ENCODE measurements around the gene METTL5.
A peak's percentile ranks its signal among the peaks of the same experiment; 100 is the strongest.

Gene METTL5

GRCh38 chr2:169778446-169778845 is 46.3 kb downstream of the METTL5 start:
- no peak for TF ChIP-seq YY1 (IDR thresholded peaks at IDR 0.05; ENCODE audit: low read depth)
- no peak for TF ChIP-seq RAD21 (IDR thresholded peaks at IDR 0.05; ENCODE audit: low read depth)

- peak; percentile 52 for TF ChIP-seq MAX (IDR thresholded peaks at IDR 0.05)
- TF ChIP-seq CREB1 (IDR thresholded peaks at IDR 0.05; ENCODE audit: low read depth): no peak
Measured at GRCh38 chr2:169776252-169776761, 48.4 kb downstream of the METTL5 start.

- no peak for TF ChIP-seq RAD21 (IDR thresholded peaks at IDR 0.05; ENCODE audit: low read depth)
Measured at GRCh38 chr2:169775765-169776164, 48.9 kb downstream of the METTL5 start.

DNA sequence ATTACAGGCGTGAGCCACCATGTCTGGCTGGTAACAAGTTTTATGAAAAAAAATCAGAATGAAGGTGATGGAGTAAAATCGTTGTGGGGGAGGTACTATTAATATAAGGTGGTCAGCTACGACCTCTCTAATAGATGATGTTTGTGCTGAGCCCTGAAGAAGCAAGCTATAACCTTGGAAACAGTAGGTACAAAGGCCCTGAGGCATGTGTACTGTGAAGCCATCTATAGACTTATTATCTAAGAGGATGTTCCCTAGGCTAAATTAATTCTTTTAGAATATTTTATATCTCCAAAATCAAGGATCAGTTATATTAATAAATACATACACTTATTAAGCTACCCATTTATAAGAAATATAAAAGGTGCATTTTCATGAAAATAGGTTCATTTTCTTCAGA is 49.4 kb downstream of the METTL5 start:
- no peak for TF ChIP-seq RAD21 (IDR thresholded peaks at IDR 0.05; ENCODE audit: low read depth)
- TF ChIP-seq TAF1 (IDR thresholded peaks at IDR 0.05; ENCODE audit: low read depth): no peak
- TF ChIP-seq FOXM1 (IDR thresholded peaks at IDR 0.05; ENCODE audit: borderline replicate concordance, low read depth): no peak
- no peak for TF ChIP-seq NFIC (IDR thresholded peaks at IDR 0.05)
- no peak for TF ChIP-seq ZBTB7A (IDR thresholded peaks at IDR 0.05; ENCODE audit: low read depth)
- TF ChIP-seq TCF12 (IDR thresholded peaks at IDR 0.05; ENCODE audit: low read depth): no peak
- TF ChIP-seq, protein P1, sequence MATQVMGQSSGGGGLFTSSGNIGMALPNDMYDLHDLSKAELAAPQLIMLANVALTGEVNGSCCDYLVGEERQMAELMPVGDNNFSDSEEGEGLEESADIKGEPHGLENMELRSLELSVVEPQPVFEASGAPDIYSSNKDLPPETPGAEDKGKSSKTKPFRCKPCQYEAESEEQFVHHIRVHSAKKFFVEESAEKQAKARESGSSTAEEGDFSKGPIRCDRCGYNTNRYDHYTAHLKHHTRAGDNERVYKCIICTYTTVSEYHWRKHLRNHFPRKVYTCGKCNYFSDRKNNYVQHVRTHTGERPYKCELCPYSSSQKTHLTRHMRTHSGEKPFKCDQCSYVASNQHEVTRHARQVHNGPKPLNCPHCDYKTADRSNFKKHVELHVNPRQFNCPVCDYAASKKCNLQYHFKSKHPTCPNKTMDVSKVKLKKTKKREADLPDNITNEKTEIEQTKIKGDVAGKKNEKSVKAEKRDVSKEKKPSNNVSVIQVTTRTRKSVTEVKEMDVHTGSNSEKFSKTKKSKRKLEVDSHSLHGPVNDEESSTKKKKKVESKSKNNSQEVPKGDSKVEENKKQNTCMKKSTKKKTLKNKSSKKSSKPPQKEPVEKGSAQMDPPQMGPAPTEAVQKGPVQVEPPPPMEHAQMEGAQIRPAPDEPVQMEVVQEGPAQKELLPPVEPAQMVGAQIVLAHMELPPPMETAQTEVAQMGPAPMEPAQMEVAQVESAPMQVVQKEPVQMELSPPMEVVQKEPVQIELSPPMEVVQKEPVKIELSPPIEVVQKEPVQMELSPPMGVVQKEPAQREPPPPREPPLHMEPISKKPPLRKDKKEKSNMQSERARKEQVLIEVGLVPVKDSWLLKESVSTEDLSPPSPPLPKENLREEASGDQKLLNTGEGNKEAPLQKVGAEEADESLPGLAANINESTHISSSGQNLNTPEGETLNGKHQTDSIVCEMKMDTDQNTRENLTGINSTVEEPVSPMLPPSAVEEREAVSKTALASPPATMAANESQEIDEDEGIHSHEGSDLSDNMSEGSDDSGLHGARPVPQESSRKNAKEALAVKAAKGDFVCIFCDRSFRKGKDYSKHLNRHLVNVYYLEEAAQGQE (IDR thresholded peaks at IDR 0.05; ENCODE audit: low read depth): no peak
- no peak for TF ChIP-seq TEAD4 (IDR thresholded peaks at IDR 0.05)
- TF ChIP-seq EP300 (IDR thresholded peaks at IDR 0.05; ENCODE audit: borderline replicate concordance): no peak
- no peak for TF ChIP-seq CEBPB (IDR thresholded peaks at IDR 0.05)
- TF ChIP-seq, protein P2, sequence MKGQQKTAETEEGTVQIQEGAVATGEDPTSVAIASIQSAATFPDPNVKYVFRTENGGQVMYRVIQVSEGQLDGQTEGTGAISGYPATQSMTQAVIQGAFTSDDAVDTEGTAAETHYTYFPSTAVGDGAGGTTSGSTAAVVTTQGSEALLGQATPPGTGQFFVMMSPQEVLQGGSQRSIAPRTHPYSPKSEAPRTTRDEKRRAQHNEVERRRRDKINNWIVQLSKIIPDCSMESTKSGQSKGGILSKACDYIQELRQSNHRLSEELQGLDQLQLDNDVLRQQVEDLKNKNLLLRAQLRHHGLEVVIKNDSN (IDR thresholded peaks at IDR 0.05): no peak
- no peak for TF ChIP-seq YY1 (IDR thresholded peaks at IDR 0.05; ENCODE audit: low read depth)
- TF ChIP-seq MAX (IDR thresholded peaks at IDR 0.05): no peak
- no peak for TF ChIP-seq EGR1 (IDR thresholded peaks at IDR 0.05)
- TF ChIP-seq CREB1 (IDR thresholded peaks at IDR 0.05; ENCODE audit: low read depth): no peak

DNA sequence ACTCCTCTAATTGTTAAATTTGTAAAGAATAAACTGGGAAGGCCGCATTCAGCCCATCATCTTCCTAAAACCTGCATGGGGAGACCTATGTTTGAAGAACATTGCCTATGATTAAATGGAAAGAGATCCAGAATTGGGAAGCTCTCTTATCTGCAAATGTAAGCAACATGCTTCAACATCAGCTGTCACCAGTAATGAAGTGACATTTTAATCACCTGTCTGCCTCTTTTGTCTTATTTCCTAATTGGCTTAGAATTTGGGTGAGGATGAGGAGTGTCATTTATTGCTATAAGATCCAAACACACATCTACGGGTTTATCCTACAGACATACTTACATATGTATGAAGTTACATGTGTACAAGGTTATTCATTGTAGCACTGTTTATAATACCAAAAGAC is 52.1 kb downstream of the METTL5 start:
- no peak for TF ChIP-seq CREB1 (IDR thresholded peaks at IDR 0.05; ENCODE audit: low read depth)
- TF ChIP-seq TEAD4 (IDR thresholded peaks at IDR 0.05): no peak
- TF ChIP-seq ZBTB7A (IDR thresholded peaks at IDR 0.05; ENCODE audit: low read depth): no peak
- no peak for TF ChIP-seq FOXM1 (IDR thresholded peaks at IDR 0.05; ENCODE audit: borderline replicate concordance, low read depth)
- TF ChIP-seq YY1 (IDR thresholded peaks at IDR 0.05; ENCODE audit: low read depth): no peak
- no peak for TF ChIP-seq MAX (IDR thresholded peaks at IDR 0.05)
- TF ChIP-seq EP300 (IDR thresholded peaks at IDR 0.05; ENCODE audit: borderline replicate concordance): no peak
- TF ChIP-seq NFIC (IDR thresholded peaks at IDR 0.05): no peak
- no peak for TF ChIP-seq TAF1 (IDR thresholded peaks at IDR 0.05; ENCODE audit: low read depth)
- TF ChIP-seq, protein P2 (IDR thresholded peaks at IDR 0.05): no peak
- TF ChIP-seq, protein P1 (IDR thresholded peaks at IDR 0.05; ENCODE audit: low read depth): no peak
- no peak for TF ChIP-seq TCF12 (IDR thresholded peaks at IDR 0.05; ENCODE audit: low read depth)
- TF ChIP-seq EGR1 (IDR thresholded peaks at IDR 0.05): no peak
- TF ChIP-seq RAD21 (IDR thresholded peaks at IDR 0.05; ENCODE audit: low read depth): no peak

DNA sequence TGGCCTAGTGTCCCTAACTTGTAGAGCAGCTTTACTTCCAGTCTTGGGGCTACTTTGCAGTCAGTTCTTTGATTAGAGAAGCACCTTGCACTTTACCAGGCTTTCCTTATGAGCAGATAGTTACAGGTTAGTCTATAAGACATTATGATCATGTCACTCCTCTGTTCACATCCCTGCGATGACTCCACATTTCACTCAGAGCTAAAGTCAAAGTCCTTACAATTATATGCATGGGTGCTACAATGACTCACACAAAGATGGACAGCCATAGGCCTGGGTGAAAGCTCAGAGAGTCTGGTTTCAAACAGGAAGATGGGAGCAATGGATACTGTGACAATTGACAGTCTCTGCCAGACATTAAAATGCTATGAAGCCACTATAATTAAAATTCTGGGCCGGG is 53.1 kb downstream of the METTL5 start:
- TF ChIP-seq EP300 (IDR thresholded peaks at IDR 0.05; ENCODE audit: borderline replicate concordance): no peak
- TF ChIP-seq EGR1 (IDR thresholded peaks at IDR 0.05): no peak
- TF ChIP-seq TEAD4 (IDR thresholded peaks at IDR 0.05): no peak
- no peak for TF ChIP-seq ZBTB7A (IDR thresholded peaks at IDR 0.05; ENCODE audit: low read depth)
- no peak for TF ChIP-seq MAX (IDR thresholded peaks at IDR 0.05)

All from Ishikawa (cell line).